Esophagus (tissue), 2 donors: ENCODE data around the gene MARCO. TPM values are rescaled to one million over a fixed set of nuclear protein-coding genes. Genes with fewer than 3 reads are reported as not detected.
"Not testable (repeated sequence)": the region's sequence is repeated elsewhere in the genome, so short reads cannot be mapped to it uniquely, and the experiment has no call there.

Source experiments
- H3K27ac ChIP-seq, 2 donors: one replicate each; pipeline ENCODE4 v1.5.1; 2013; ENCODE audit warnings: low read depth in 2 of 2, mild to moderate bottlenecking in 2 of 2, inconsistent platforms in 1 of 2, low read length in 1 of 2, moderate library complexity in 1 of 2
- H3K27me3 ChIP-seq, 2 donors: one replicate each; pipeline ENCODE4 v1.6.1; 2013; ENCODE audit warnings: low read length in 2 of 2, control low read depth in 1 of 2, mild to moderate bottlenecking in 1 of 2; ENCODE audit not compliant: insufficient read depth in 2 of 2, control insufficient read depth in 1 of 2
- H3K36me3 ChIP-seq, 2 donors: one replicate each; pipeline ENCODE4 v1.6.1; 2013; ENCODE audit warnings: low read length in 1 of 2; ENCODE audit not compliant: control insufficient read depth in 2 of 2, insufficient read depth in 2 of 2
- H3K4me1 ChIP-seq, 2 donors: one replicate each; pipeline ENCODE4 v1.6.1; 2013; ENCODE audit warnings: low read length in 1 of 2; ENCODE audit not compliant: control insufficient read depth in 2 of 2, insufficient read depth in 2 of 2
- H3K4me3 ChIP-seq, 2 donors: one replicate each; pipeline ENCODE4 v1.5.1; 2013; ENCODE audit warnings: low read length in 2 of 2, mild to moderate bottlenecking in 2 of 2, low read depth in 1 of 2, moderate library complexity in 1 of 2
- H3K9me3 ChIP-seq, 2 donors: one replicate each; pipeline ENCODE4 v1.6.1; 2013; ENCODE audit warnings: mild to moderate bottlenecking in 2 of 2, low read depth in 1 of 2, low read length in 1 of 2, moderate library complexity in 1 of 2; ENCODE audit not compliant: control insufficient read depth in 2 of 2, insufficient read depth in 1 of 2
- WGBS, 2 donors: extraction: QIAGEN DNeasy Blood & Tissue Kit; methylation state at CpG; one replicate each; pipeline ENCODE4 v1.1.7; 2013; 5-methylcytosine and 5-hydroxymethylcytosine counted together
- polyA plus RNA-seq, 2 donors: library from polyadenylated mRNA; stranded (reverse); fragments of 200-250 nt; gene quantifications; one replicate each; pipeline ENCODE4 v1.2.3, GENCODE V29; 2013
- donor health status: healthy with polysubstance abuse.
- donor health status: Bipolar disorder and iron deficiency.

MARCO gene
- polyA plus RNA-seq, 2 donors, result 0.18 to 1.9 TPM

- Histone ChIP-seq H3K4me1 (no peaks in the 10 kb centered on the region), H3K4me3 (no peak overlapping the region), H3K27me3 (no peaks in the 10 kb centered on the region), H3K36me3 (no peaks in the 10 kb centered on the region), H3K9me3 (no peaks in the 10 kb centered on the region), H3K27ac (no peak overlapping the region)
- WGBS, 2 donors, result 82 to 88% methylated on average over 4 of the region's 4 CpGs
Measured at GRCh38 chr2:118993392-118993752, 51.4 kb downstream of the MARCO start.

- Histone ChIP-seq H3K27ac (no peak overlapping the region), H3K4me1 (no peaks in the 10 kb centered on the region), H3K36me3 (no peaks in the 10 kb centered on the region), H3K9me3 (no peaks in the 10 kb centered on the region), H3K4me3 (no peak overlapping the region), H3K27me3 (no peaks in the 10 kb centered on the region)
- 81 to 89% methylated on average over 14 of the region's 14 CpGs for WGBS, 2 donors
Measured at GRCh38 chr2:118994172-118994700, 52.2 kb downstream of the MARCO start.

- no peak overlapping the region for H3K4me3 ChIP-seq
- no peak overlapping the region for H3K27ac ChIP-seq
- no peaks in the 10 kb centered on the region for H3K9me3 ChIP-seq
- no peaks in the 10 kb centered on the region for H3K4me1 ChIP-seq
- WGBS, 2 donors, result 56 to 64% methylated on average over 2 of the region's 2 CpGs
- H3K27me3 ChIP-seq, result no peaks in the 10 kb centered on the region
- no peaks in the 10 kb centered on the region for H3K36me3 ChIP-seq
Measured at GRCh38 chr2:118994778-118995177, 52.8 kb downstream of the MARCO start.

GRCh38 chr2:119003856-119004255 lies 61.9 kb downstream of the MARCO start:
- not testable (repeated sequence) for H3K4me1 ChIP-seq, H3K27me3 ChIP-seq, H3K4me3 ChIP-seq, H3K9me3 ChIP-seq, H3K36me3 ChIP-seq, H3K27ac ChIP-seq
- WGBS, 2 donors, result 92 to 93% methylated on average over 4 of the region's 4 CpGs

GRCh38 chr2:119004602-119005001 lies 62.6 kb downstream of the MARCO start:
- Histone ChIP-seq H3K27me3 (peaks cover 0 to 3% of the 10 kb centered on the region in 2 donors), H3K9me3 (peaks cover 0 to 7% of the 10 kb centered on the region in 2 donors), H3K4me3 (no peak overlapping the region), H3K4me1 (no peaks in the 10 kb centered on the region), H3K27ac (no peak overlapping the region), H3K36me3 (no peaks in the 10 kb centered on the region)
- 49 to 57% methylated on average over 3 of the region's 3 CpGs for WGBS, 2 donors

- no peaks in the 10 kb centered on the region for H3K4me1 ChIP-seq
- H3K27ac ChIP-seq, result no peak overlapping the region
- H3K4me3 ChIP-seq, result no peak overlapping the region
- WGBS, 2 donors, result 65 to 68% methylated on average over 5 of the region's 5 CpGs
- peaks cover 0 to 3% of the 10 kb centered on the region in 2 donors for H3K27me3 ChIP-seq
- H3K9me3 ChIP-seq, result peaks cover 0 to 7% of the 10 kb centered on the region in 2 donors
- H3K36me3 ChIP-seq, result no peaks in the 10 kb centered on the region
Measured at GRCh38 chr2:119005051-119005450, 63.1 kb downstream of the MARCO start.

- Histone ChIP-seq H3K27me3 (peaks cover 0 to 3% of the 10 kb centered on the region in 2 donors), H3K36me3 (no peaks in the 10 kb centered on the region), H3K27ac (no peak overlapping the region), H3K4me3 (no peak overlapping the region), H3K9me3 (peaks cover 0 to 7% of the 10 kb centered on the region in 2 donors), H3K4me1 (no peaks in the 10 kb centered on the region)
- WGBS, 2 donors, result 81 to 85% methylated on average over 6 of the region's 6 CpGs
Measured at GRCh38 chr2:119005555-119005954, 63.6 kb downstream of the MARCO start.

- Histone ChIP-seq H3K36me3 (no peaks in the 10 kb centered on the region), H3K27me3 (peaks cover 0 to 3% of the 10 kb centered on the region in 2 donors), H3K4me3 (no peak overlapping the region), H3K4me1 (no peaks in the 10 kb centered on the region), H3K9me3 (peaks cover 0 to 7% of the 10 kb centered on the region in 2 donors), H3K27ac (no peak overlapping the region)
- WGBS, 2 donors, result 79 to 81% methylated on average over 7 of the region's 7 CpGs
Measured at GRCh38 chr2:119006441-119006840, 64.4 kb downstream of the MARCO start.

GRCh38 chr2:119008108-119008507 lies 66.1 kb downstream of the MARCO start:
- peaks cover 0 to 3% of the 10 kb centered on the region in 2 donors for H3K27me3 ChIP-seq
- H3K4me3 ChIP-seq, result no peak overlapping the region
- no peak overlapping the region for H3K27ac ChIP-seq
- H3K4me1 ChIP-seq, result no peaks in the 10 kb centered on the region
- peaks cover 0 to 7% of the 10 kb centered on the region in 2 donors for H3K9me3 ChIP-seq
- WGBS, 2 donors, result 61 to 67% methylated on average over 2 of the region's 2 CpGs
- H3K36me3 ChIP-seq, result no peaks in the 10 kb centered on the region

GRCh38 chr2:119009110-119009509 lies 67.1 kb downstream of the MARCO start:
- Histone ChIP-seq H3K27ac (no peak overlapping the region), H3K4me1 (no peaks in the 10 kb centered on the region), H3K4me3 (no peak overlapping the region), H3K36me3 (no peaks in the 10 kb centered on the region), H3K27me3 (peaks cover 0 to 3% of the 10 kb centered on the region in 2 donors), H3K9me3 (peaks cover 0 to 5% of the 10 kb centered on the region in 2 donors)
- WGBS, 2 donors, result 63 to 72% methylated on average over 3 of the region's 3 CpGs
